Frontal cortex (tissue), 4 donors: Measurements from ENCODE around the gene APPBP2. TPM values are rescaled to one million over a fixed set of nuclear protein-coding genes. Genes with fewer than 3 reads are reported as not detected.
"Not testable (repeated sequence)": the region's sequence is repeated elsewhere in the genome, so short reads cannot be mapped to it uniquely, and the experiment has no call there.

Experiments used
- DNase-seq, 2 donors: peaks; one replicate each; pipeline ENCODE4 v3.0.0; 2012; ENCODE audit warnings: low spot score in 2 of 2
- FAIRE-seq: peaks from 2 replicates; lab custom pipeline; 2012; peaks lifted over from hg19 to GRCh38; lab: Jason Lieb, UNC
- total RNA-seq: library from RNA; depleted of rRNA; stranded (reverse); fragments of >200 nt; gene quantifications from one replicate; pipeline ENCODE4 v1.2.3, GENCODE V29; 2014
- donor health status: control.
- donor health status: control.
- donor health status: control.

APPBP2 gene
- total RNA-seq, 1 donor from 2014 or later, result 72.2 TPM

GRCh38 chr17:60508384-60508980 is 17.6 kb downstream of the APPBP2 start:
- no peak for FAIRE-seq

GRCh38 chr17:60506312-60506711 is 19.7 kb downstream of the APPBP2 start:
- FAIRE-seq (no peak), DNase-seq (no peak)

More at GRCh38 chr17:60508384-60508980, 17.6 kb downstream of the APPBP2 start:
- DNase-seq, result no peak

GRCh38 chr17:60502145-60502544 is 23.9 kb downstream of the APPBP2 start:
- no peak for FAIRE-seq
- DNase-seq, result no peak

- FAIRE-seq, result no peak
- no peak for DNase-seq
Observed at GRCh38 chr17:60501589-60501988, 24.5 kb downstream of the APPBP2 start.

GRCh38 chr17:60496041-60496440 is 30.0 kb downstream of the APPBP2 start:
- no peak for FAIRE-seq

GRCh38 chr17:60495260-60495659 is 30.8 kb downstream of the APPBP2 start:
- FAIRE-seq, result no peak
- no peak for DNase-seq

More at GRCh38 chr17:60496041-60496440, 30.0 kb downstream of the APPBP2 start:
- DNase-seq, result no peak

- no peak for DNase-seq
- no peak for FAIRE-seq
Observed at GRCh38 chr17:60493847-60494321, 32.2 kb downstream of the APPBP2 start.

- DNase-seq, result no peak
Observed at GRCh38 chr17:60491771-60492170, 34.3 kb downstream of the APPBP2 start.

GRCh38 chr17:60490594-60490993 is 35.4 kb downstream of the APPBP2 start:
- not testable (repeated sequence) for FAIRE-seq, DNase-seq

More at GRCh38 chr17:60491771-60492170, 34.3 kb downstream of the APPBP2 start:
- no peak for FAIRE-seq

GRCh38 chr17:60481604-60482003 is 44.4 kb downstream of the APPBP2 start:
- DNase-seq (peak in 1 of 2 donors; percentile 6), FAIRE-seq (peak; percentile 94)

- FAIRE-seq, result no peak
- no peak for DNase-seq
Observed at GRCh38 chr17:60473788-60474187, 52.3 kb downstream of the APPBP2 start.

- FAIRE-seq, result no peak
- no peak for DNase-seq
Observed at GRCh38 chr17:60472449-60472848, 53.6 kb downstream of the APPBP2 start.

- DNase-seq (no peak), FAIRE-seq (no peak)
Observed at GRCh38 chr17:60471451-60471850, 54.6 kb downstream of the APPBP2 start.

GRCh38 chr17:60468371-60468770 is 57.7 kb downstream of the APPBP2 start:
- no peak for FAIRE-seq
- no peak for DNase-seq

- FAIRE-seq (no peak), DNase-seq (no peak)
Observed at GRCh38 chr17:60464343-60464742, 61.7 kb downstream of the APPBP2 start.

GRCh38 chr17:60463157-60463835 is 62.7 kb downstream of the APPBP2 start:
- FAIRE-seq (no peak), DNase-seq (no peak)

GRCh38 chr17:60461584-60461983 is 64.5 kb downstream of the APPBP2 start:
- DNase-seq (no peak), FAIRE-seq (no peak)

- FAIRE-seq, result no peak
- DNase-seq, result no peak
Observed at GRCh38 chr17:60457148-60457547, 68.9 kb downstream of the APPBP2 start.

- no peak for DNase-seq
- no peak for FAIRE-seq
Observed at GRCh38 chr17:60455378-60455777, 70.7 kb downstream of the APPBP2 start.

GRCh38 chr17:60451965-60452364 is 74.1 kb downstream of the APPBP2 start:
- no peak for DNase-seq
- FAIRE-seq, result no peak

GRCh38 chr17:60451071-60451470 is 75.0 kb downstream of the APPBP2 start:
- FAIRE-seq (no peak), DNase-seq (no peak)
